Activated T-cell treated with anti-CD3 and anti-CD28 coated beads, Interleukin-2, amount 50 U/mL, for 1 hour (primary cell): ENCODE results near the gene SERPINB7.
"Not testable (repeated sequence)": the region's sequence is repeated elsewhere in the genome, so short reads cannot be mapped to it uniquely, and the experiment has no call there.

Experiments
- DNase-seq: peaks from one replicate; pipeline ENCODE4 v3.0.0-alpha.2; 2020

The SERPINB7 gene, protein sequence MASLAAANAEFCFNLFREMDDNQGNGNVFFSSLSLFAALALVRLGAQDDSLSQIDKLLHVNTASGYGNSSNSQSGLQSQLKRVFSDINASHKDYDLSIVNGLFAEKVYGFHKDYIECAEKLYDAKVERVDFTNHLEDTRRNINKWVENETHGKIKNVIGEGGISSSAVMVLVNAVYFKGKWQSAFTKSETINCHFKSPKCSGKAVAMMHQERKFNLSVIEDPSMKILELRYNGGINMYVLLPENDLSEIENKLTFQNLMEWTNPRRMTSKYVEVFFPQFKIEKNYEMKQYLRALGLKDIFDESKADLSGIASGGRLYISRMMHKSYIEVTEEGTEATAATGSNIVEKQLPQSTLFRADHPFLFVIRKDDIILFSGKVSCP

DNA sequence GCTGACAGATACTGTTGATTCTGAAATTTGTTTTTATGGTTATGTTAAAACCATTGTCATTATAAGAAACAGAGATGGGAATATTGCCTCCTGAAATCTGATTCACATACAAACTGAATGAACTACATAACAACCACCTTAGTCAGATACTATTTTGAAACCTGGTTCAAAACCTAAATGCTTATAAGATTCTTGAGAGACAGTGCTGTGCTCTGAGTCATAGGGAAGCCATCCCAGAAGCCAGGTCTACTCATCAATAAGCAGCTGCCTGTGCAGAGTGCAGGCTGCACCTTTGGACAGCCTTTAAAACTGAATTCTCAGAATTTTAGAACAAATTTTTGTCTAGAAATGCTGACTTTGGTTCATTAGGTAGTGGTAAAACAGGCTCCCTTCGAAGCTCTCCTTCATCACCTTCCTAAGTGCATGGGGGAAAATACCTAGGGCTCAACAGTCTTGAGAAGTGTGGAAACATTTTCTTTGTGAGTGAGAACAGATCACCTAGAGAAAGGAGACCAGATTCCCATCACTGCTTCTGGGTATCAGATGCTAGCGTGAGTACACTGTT, at the start of gene SERPINB7:
TSS of gene SERPINB7 (plus strand) at position 253 of the 565 bp plus-strand sequence. CDS start 6,955 bp downstream, outside the sequence.
- DNase-seq: no peak

DNA sequence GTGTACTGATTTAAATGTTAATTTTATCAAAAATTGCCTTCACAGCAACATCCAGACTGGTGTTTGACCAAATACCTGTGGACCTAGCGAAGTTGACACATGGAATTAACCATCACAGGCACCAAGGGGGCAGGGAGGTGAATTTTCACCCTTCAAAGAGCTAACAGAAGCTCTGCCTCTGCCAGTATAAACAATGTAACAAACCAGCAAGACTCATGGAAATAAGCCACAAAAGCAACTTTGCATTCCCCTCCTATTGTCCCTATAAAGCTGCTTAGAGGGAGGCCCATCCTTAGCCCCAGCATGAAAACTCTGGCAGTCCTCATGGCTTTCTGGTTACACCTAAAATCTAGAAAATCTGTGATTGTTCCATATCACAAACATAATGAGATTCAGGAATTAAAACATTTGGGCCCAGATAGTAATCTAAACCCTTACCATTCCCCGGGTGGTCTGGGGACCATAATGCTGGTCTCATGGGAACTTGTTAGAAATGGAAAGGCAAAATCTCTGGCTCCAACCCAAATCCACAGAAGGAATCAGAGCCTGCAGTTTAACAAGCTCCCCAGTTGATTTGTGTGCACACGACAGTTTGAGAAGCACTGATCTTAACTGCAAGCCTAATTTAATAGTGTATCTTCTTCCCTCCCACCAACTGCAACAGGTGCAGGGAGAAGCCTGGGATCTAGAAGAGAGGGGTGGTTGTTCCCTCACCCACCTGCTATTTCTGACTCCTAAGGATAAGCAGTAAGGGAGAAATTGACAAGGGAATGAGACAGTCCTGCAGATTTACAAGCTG, 49.3 kb upstream of the SERPINB7 start:
- DNase-seq: no peak

DNA sequence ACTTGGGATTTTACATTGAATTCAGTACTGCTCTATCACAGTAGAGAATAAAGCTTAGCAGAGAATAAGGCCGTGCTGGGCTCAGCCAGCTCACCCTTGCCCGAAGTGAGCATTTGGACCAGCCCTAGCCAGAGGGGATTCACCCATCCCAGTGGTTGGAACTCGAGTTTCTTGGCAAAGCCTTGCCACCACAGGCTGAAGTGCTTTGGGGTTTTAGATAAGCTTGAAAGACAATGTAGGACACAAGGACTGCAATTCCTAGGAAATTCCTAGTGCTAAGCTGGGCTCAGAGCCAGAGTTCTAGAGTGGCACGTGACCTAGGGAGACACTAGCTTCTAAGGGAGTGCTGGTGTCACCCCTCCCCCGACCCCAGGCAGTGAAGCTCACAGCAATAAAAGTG, 44.4 kb upstream of the SERPINB7 start:
- no peak for DNase-seq

DNA sequence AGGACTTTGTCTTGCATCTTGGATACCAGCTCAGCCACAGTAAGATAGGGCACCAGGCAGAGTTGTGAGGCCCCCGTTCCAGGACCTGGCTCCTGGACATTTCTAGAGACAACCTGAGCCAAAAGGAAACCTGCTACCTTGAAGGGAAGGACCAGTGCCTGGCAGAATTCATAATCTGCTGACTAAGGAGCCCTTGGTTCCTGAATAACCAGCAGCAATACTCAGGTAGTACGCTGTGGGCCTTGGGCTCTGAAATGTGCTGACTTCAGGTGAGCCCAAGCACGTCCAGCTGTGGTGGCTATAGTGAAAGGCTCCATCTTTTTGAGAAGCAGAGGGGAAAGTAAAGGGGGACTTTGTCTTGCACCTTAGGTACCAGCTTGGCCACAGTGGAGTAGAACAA, 44.0 kb upstream of the SERPINB7 start:
- no peak for DNase-seq

DNA sequence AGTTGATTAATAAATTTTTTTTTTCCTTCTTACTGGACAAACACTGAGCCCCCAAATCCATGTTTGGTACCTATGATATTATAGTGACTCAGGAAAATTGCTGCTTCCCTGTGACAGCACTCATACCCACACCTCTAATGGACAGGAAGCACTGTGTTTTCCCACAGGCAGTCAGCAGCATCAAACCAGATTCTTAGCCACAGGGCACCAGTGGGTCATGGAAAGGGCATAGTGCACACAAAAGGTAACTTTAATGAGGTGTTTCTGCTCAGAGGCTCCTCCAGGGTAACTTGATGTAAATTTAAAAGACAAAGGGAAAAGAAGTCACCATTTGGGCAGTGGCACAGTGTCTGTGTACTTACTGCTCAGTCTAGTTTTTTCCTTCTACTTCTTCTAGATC, 38.3 kb upstream of the SERPINB7 start:
- DNase-seq: no peak

DNA sequence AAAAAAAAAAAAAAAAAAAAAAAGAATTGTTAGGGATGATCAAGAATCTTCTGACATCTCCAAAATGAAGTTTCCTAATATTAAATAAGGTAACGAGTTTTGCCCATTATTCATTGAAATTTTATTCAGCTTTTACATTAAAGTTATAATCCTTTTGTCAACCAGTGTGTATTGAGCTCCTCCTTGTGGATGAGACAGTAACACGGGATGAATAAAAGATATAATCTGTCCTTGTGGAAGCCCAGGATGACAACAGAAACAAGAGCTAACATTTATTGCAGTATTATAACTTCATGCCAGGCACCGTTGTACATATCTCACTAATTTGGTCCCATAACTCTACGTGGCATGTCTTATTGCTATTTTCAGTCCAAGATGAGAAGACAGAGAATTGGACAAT, 33.4 kb upstream of the SERPINB7 start:
- no peak for DNase-seq

DNA sequence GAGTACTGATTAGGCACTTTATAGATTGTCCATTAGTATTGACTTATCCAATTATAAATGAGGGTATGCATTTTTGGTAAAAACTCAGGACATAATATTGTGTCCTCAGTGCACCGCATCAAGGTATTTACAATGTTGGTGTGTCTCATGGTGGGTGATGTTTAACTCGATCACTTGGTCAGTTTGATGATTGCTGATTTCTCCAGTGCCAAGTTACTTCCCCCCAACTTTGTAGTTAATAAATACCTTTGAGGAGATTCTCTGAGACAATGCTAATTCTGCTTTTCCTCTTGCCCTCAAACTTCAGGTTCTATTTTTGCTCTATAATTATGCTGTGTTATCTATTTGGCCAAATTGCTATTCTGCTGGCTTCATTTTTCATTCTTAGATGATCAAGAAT, 28.2 kb upstream of the SERPINB7 start:
- DNase-seq: no peak

DNA sequence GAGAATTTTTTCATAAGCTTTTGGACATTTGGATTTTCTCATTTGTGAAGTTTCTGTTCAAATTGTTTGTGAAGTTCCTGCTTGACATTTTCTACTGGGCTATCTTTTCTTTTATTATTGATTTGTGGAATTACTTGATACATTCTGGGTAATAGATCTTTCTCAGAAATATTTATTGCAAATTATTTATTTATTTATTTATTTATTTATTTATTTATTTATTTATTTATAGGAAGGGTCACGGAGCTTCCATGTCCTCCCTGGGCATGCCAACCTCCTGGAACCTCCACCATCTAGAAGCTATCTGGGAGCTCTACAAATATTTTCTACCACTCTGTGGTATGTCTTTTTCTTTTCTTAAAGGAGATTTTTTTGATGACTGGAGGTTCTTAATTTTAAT, 25.7 kb upstream of the SERPINB7 start:
- no peak for DNase-seq

DNA sequence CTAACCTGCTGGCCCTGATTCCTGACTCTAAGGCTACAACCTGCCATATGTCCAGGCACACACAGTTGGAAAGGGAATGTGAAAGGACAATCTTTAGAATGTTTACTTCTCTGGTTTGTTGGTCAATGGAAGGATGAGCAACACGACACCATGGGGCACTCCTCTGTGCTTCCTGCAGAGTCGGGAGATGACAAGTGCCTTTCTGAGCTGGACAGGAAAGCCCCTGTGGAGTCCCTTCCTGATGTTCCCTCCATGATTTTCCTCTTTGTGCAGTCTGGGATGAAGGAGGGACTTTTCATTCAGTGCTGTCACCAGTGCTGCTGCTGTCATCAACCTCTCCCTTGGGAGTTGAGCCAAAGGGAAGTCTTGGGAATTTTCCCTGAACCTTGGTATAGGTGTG, 22.6 kb upstream of the SERPINB7 start:
- no peak for DNase-seq

DNA sequence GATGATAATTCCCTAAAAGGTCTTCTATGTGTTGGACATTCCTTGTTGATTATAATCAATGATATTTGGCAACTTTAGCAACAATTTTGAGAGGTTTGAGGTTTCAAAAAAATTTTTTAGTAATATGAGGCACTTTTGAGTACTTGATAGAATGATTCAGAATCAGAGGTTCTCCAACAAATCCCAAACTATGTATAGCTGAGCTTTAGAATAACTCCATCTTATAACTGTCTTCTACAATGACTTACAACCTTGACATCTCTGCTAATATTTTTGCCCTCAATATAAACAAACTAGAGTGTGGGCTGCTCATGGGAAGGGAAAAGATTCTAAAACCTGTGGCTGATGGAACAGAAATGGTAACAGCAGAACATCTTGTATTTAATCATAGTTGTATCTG, 21.5 kb upstream of the SERPINB7 start:
- no peak for DNase-seq

DNA sequence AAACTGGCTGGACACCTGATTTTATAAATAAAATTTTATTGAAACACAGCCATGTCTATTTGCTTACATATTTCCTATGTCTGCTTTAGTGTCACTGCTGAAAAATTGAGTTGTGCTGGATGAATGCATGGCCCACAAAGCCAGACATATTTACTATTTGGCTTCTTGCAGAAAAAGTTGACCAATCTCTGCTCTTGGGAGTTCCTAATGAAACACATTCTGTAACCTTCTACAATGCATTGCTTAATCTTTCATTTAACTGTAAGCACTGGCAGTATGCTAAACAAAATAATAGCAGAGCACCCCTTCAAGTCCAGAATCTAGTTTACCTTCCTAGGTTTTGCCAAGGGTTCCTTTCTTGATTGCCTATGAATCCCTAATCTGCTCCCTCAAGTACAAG, 17.7 kb upstream of the SERPINB7 start:
- DNase-seq: no peak

DNA sequence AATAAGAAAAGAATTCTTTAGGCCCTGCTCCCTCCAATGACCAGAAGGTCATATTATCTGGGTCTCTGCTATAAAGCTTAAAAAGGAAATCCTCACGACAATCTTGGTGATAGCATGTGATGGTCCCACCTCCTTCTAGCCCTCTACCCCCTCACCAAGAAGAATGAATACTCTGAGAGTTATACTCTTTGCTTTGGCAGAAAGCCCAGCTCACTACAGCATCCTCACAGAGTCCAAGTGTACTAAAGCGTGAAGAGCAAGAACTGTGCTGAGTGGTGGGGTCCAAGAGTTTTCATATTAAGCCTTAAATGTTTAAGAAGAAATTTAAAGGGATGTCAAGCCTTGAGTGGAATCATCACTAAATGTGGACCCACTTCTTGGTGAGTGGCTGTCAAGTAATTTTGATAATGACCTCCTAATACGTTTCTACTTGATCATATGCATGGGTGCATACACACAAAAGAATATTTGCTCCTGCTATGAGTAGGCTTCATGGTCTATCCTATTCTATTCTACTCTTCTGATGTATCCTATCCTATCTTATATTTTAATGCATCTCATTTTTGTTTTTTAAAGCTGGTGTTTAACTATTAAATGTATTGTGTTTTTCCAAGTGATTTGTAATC, 16.5 kb upstream of the SERPINB7 start:
- DNase-seq: no peak

DNA sequence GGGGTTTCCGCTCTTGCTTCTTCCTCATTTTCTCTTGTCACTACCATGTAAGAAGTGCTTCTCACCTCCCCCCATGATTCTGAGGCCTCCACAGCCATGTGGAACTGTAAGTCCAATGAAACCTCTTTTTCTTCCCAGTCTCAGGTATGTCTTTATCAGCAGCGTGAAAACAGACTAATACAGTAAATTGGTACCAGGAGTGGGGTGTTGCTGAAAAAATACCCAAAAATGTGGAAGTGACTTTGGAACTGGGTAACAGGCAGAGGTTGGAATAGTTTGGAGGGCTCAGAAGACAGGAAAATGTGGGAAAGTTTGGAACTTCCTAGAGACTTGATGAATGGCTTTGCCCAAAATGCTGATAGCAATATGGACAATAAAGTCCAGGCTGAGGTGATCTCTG, 15.4 kb upstream of the SERPINB7 start:
- DNase-seq: not testable (repeated sequence)

DNA sequence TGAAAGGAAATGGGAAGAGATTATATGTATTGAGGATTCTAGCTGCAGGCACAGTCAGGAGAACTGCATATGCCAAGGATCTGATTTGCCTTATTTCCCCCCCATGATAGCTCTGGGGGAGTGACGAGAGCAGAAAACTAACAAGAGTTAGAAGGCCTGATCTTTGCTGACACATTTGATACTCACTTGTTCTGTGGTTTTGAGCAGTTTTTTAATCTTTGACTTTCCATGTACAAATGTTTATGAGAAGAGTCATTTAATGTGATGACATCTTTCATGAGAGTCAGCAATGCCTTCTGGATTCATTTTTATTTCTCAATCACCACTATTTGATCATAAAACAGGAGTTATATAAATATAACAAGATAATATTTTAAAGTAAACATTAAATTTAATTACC, 12.7 kb upstream of the SERPINB7 start:
- no peak for DNase-seq

DNA sequence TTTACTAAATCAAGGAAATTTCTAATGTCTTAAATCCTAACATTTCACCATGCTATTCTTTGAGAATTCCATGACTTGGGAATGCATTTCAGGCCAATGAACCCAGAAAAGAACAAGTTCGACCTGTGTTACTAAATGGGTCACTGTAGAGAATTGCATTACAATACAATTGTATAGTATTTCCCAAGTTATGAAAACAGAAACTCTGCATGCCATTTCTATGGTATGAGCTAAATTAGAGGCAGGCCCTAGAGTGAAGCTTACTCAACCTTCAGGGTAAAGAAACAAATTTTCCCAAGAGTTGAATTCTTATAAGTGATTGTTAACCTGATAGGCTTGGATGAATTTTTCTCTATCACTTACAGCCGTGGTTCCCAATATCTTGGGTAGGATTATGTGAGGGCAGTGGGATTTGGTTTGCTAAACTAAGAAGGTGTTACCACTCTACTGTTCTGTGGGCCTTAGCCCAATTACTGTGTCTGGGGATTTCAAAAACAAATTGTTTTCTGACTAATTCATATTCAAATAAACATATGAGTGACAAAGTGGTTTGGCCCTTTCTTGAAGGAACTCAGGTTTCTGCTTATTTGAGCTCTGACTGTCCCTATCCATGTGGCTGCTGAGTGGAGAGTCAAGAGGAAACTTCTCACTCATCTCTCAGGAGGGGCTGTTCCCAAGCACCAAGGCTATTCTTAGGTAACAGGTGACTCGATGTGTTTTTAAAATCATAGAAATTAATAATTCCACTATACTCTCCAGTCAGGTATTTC, 11.2 kb upstream of the SERPINB7 start:
- DNase-seq: no peak

DNA sequence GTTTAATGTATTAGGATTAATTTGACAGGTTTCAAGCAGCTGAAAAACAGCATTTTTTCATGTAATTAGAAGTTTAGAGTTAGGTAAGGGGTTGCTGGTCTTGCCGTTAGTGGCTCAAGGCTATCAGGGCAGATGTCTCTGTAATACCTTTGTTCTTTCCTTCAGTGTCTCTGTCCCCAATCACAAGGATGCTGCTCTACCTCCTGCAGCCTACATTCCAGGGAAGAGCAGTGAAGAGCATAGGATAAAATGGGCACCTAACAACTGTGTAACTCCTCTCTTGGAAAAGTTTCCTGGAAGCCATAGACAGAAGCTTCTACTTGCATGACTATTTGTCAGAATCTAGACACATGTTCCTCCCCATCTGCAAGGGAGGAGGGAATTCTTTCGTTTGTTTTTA, 9.4 kb upstream of the SERPINB7 start:
- no peak for DNase-seq

DNA sequence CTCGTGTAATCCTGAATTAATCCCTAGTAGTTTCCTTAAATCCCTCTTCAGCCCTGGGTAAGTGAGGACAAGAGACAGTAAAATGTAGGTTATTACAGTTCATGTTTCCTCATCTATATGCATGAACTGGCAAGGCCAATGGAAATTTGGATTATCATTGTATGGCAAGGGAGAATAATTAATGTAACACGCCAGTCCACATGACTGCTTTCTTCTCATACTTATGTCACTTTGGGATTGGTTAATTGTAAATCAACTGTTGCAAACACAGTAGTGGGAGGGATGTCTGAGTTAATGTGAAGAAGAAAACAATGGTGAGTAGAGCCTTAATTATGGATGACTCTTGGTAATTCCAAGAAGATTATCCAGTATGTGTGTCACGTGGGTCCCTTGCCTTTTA, 1.7 kb upstream of the SERPINB7 start:
- no peak for DNase-seq

DNA sequence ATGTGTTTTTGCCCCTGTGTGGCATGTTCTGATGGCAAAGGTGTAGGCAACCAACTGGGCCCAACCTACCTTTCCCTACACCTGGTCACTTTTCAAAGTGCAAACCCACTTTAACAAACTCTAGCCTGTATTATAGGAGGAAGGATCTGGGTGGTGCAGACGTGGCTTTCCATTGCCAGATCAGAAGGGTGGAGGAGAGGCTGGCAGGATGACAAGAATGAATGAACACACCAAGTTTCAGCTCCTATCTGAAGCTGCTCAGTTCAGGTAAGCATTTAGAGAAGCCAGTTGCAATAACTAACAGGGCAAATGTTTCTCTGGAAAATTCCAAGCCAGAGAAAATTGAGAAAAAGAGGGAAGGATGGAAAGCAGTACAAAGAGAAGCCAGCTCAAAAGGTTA, 707 bp upstream of the SERPINB7 start:
- DNase-seq: no peak

DNA sequence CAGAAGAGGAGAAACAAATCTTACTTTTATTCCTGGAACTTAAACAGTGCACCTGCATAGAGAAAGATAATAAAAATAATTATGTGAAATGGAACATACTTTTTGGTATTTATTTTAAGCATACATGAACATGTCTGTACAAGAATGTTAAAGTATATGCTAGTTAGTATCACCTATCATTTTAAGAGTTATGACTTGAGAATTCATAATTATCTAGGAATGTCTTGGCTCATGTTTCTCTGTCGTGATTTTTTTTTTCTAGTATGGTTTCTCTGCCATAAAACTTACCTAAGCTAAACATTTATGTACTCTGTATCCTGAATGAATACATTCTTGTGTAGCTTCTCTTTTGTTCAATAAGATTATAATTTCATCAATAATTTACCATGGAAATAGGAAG, 4.2 kb downstream of the SERPINB7 start:
- no peak for DNase-seq

DNA sequence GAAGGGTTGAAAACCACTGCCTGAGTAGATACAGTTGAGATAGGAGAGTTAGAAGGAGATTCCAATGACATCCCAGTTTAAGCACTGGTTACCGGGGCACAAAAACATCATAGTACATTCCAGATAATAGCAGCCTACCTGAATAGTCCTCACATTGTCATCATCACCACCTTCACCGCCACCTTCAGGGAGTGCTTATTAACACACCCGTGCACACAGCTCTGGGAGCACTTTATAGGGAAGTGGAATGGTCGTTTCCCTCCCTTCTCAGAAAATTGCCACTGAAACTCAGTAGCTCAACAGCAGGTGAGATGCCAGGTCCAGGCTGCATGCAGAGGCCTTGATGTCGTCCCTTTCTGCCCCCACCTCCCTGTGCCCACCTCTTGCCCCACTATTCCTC, 8.2 kb downstream of the SERPINB7 start:
- DNase-seq: no peak

DNA sequence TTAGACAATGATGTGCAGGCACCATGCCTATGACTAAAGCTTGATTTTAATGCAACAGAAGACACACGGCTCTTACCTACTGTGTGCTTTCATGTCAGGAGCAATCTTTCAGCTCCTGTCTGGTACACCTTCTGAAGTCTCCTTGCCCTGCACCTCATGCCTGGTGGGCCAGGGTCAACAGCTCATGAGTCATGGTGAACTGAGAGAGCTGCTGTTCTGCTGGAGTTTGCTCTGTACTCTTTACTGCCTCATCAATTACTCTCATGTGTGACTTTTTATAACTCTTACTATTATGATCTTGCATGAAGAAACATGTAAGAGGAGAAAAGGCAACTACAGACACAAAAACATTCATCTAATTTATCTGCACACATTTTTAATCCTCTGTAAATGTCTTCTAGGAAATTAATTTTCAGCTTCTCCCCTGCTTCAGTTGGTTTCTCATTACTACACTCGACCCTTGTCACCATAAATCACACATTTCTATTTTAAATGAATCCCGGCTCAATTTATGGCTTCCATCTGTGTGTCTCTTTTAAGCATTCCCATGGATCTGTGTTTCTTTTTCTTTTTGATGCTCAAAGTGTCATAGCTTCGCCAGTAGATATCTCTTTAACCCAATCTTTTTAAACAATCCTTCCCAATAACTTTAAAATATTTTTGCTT, 9.7 kb downstream of the SERPINB7 start:
- no peak for DNase-seq

DNA sequence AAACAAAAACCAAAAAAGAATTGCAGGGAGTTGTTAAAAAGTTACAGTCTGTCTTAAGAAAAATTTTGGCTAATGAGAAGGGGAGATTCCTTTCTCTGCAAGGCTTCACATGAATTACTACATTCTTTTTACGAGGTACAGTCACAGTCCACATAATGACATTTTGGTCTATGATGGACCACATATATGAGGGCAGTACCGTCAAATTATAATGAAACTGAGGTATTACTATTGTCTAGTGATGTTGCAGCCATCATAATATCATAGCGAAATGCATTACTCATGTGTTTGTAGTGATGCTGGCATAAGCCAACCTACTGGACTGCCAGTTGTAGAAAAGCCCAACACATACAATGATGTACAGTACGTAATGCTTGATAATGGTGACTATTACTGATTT, 12.5 kb downstream of the SERPINB7 start:
- no peak for DNase-seq
